GM08714 (cell line): Measurements from ENCODE around the gene DMD.

Source experiments
- H3K4me3 ChIP-seq: fragments of 200-500 bp; sonication (Bioruptor generic); 2 replicates; pipeline ENCODE4 v1.5.1; 2014; ENCODE audit warnings: mild to moderate bottlenecking, low read length, inconsistent platforms
- ZNF274 ChIP-seq: IDR thresholded peaks from 2 replicates; pipeline ENCODE4 v1.6.1; 2012; ENCODE audit warnings: mild to moderate bottlenecking, low read depth, low read length

The DMD gene

GRCh38 chrX:31355206-31355955 is 1856.0 kb downstream of the DMD start:
- TF ChIP-seq ZNF274 = no peak
- no peak overlapping the region for H3K4me3 ChIP-seq

- no peak for TF ChIP-seq ZNF274
- no peak overlapping the region for H3K4me3 ChIP-seq
Measured at GRCh38 chrX:31353095-31353494, 1858.3 kb downstream of the DMD start.

DNA sequence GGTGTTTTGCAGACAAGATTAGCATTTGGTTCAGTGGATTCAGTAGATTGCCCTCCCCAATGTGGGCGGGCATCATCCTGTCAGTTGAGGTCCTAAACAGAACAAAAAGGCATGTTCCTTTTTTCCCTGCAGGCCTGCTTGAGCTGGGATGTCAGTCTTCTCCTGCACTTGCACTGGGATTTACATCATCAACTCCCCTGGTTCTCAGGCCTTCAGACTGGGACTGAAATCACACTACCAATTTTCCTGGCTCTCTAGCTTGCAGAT is 1860.6 kb downstream of the DMD start:
- no peak overlapping the region for H3K4me3 ChIP-seq
- no peak for TF ChIP-seq ZNF274

DNA sequence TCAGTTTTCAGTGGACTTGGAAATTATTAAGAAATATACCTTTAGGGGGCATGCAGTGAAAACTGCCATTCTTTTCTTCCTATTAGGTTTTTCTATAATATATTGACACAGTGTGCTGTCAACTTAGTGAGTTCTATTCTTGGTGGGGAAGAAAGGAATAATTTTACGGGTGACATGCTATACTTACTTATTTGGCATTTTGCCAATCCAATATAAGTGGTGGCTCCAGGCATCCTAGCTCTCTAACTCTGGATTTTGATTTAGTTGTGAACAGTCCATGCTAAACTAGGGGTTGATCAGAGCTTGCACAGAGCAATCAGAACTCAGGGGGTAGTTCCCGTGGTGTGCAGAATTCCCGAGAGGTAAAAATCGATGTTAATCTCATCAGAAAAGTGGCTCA is 1861.8 kb downstream of the DMD start:
- H3K4me3 ChIP-seq = no peak overlapping the region
- no peak for TF ChIP-seq ZNF274

GRCh38 chrX:31340587-31340986 is 1870.8 kb downstream of the DMD start:
- no peak overlapping the region for H3K4me3 ChIP-seq
- TF ChIP-seq ZNF274 = no peak

GRCh38 chrX:31338991-31339350 is 1872.4 kb downstream of the DMD start:
- no peak overlapping the region for H3K4me3 ChIP-seq
- no peak for TF ChIP-seq ZNF274

GRCh38 chrX:31337332-31337731 is 1874.0 kb downstream of the DMD start:
- no peak for TF ChIP-seq ZNF274
- H3K4me3 ChIP-seq = no peak overlapping the region

DNA sequence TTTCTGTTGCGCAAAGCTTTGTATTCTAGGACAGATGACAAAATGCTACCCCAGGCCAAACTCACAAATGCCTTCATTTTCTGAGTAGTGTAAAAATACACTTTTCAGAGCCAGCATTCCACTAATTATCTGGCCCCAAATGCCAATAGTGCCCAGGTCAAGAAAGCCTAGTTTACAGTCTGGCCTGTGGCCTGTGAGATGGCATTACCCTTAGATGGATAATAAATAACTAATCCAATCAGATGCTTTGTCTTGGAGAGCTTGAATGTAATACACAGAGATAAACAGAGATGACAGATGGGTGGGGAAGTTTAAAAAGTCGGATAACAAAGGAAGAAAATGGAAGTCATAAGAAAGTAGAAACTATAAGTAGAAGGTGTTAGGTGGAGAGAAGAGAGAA is 1874.9 kb downstream of the DMD start:
- no peak for TF ChIP-seq ZNF274
- H3K4me3 ChIP-seq = no peak overlapping the region

DNA sequence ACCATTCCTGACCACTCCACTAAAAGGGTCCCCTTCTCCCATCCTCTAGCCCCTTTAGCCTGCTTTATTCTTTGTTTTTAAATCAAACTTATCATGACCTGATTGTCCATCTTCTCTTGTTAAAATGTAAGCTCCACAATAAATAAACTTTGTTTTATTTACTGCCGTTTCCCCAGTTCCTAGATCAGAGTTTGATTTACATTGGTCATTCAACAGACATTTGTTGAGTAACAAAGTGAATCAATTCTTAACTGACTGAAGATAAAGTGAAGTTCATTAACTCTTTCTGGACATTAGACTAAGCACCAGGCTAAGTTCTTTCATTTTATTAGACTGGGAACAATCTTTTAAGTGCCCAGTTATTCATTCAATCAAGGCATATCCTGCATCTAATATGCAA is 1876.4 kb downstream of the DMD start:
- TF ChIP-seq ZNF274 = no peak
- no peak overlapping the region for H3K4me3 ChIP-seq

DNA sequence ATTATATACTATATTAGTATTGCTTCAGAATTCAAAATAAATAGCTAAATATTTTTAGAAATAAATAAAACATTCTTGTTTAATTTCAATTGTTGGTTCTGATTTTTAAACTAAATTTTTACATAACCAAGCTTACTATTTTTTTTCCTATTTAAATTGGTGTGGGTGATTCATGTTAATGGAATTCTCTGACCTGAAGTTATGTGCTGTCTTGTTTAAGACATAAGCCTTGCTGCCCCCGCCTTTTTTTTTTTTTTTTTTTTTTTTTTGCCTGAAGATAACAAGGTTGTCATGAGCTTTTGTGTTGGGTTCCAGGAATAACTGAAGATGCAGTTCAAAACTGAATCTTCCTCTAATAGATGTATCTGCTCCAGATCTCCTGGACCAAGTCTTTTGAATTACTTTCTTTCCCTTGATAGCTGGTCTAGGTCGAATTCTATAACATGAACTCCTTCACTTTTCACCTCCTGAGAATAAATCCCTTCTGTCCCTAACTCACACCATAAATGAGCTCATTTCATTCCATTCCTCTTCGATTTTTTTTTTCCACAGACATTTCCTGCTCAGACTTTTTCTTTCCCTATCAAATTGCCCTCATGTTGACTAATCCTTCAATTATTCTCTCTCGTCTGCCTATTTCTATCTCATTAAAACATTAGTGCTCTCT is 1878.1 kb downstream of the DMD start:
- TF ChIP-seq ZNF274 = no peak
- no peak overlapping the region for H3K4me3 ChIP-seq

DNA sequence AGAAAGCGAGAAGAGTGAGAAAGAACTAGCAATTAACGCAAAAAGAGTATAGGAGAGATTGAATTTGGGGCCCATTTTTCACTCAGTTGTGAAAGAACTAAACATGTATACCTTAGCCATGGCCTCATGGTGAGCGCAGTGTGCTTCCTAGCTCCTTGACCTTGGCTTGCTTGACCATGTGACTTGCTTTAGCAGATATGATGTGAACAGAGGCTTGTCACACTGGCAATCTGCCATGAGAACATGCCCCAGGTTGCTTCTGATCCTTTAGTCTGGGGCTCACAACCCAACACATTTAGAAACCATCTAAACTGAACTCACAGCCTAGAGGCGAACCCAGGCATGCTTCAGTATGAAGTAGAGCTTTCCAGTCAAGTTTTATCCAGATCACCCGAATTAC is 1879.4 kb downstream of the DMD start:
- no peak overlapping the region for H3K4me3 ChIP-seq
- no peak for TF ChIP-seq ZNF274

DNA sequence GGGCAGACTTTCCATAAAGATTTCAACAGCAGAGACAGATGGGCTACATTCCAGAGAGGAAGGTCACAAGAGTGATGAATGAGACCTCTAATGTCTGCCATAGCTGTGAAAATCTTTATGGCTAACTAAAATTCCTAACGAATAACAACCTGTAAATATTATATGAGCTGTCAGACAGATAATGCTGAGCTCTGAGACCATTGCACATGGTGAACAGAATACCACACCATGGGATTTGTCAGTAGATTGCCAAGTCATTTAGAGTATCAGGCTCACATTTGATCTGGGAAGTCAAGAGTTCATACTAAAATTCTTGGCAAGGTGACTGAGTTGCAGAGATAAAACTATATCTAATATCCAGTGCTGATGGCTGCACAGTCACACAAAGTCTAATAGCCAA is 1880.3 kb downstream of the DMD start:
- no peak overlapping the region for H3K4me3 ChIP-seq
- TF ChIP-seq ZNF274 = no peak

- H3K4me3 ChIP-seq = no peak overlapping the region
- TF ChIP-seq ZNF274 = no peak
Measured at GRCh38 chrX:31329298-31329697, 1882.1 kb downstream of the DMD start.

- H3K4me3 ChIP-seq = no peak overlapping the region
- TF ChIP-seq ZNF274 = no peak
Measured at GRCh38 chrX:31323658-31324057, 1887.7 kb downstream of the DMD start.

- TF ChIP-seq ZNF274 = no peak
- no peak overlapping the region for H3K4me3 ChIP-seq
Measured at GRCh38 chrX:31320740-31321139, 1890.6 kb downstream of the DMD start.

GRCh38 chrX:31319586-31319985 is 1891.8 kb downstream of the DMD start:
- H3K4me3 ChIP-seq = no peak overlapping the region
- no peak for TF ChIP-seq ZNF274
